Hepatocyte (in vitro differentiated cells): ENCODE measurements around the gene BAG3.

Experiments
- CTCF ChIP-seq: fragments of 200-600 bp; sonication (generic); IDR thresholded peaks from 2 replicates; pipeline ENCODE4 v1.5.1; 2016; ENCODE audit warnings: antibody characterized with exemption, mild to moderate bottlenecking; ENCODE audit not compliant: poor library complexity
- EZH2 ChIP-seq: fragments of 200-600 bp; sonication (generic); IDR thresholded peaks from 2 replicates; pipeline ENCODE4 v1.6.1; 2016; ENCODE audit warnings: antibody characterized with exemption, mild to moderate bottlenecking, borderline replicate concordance
- EZH2phosphoT487 ChIP-seq: fragments of 200-600 bp; sonication (generic); IDR thresholded peaks from one replicate; pipeline ENCODE4 v1.6.1; 2018; ENCODE audit warnings: antibody characterized with exemption, mild to moderate bottlenecking, low read depth, moderate library complexity; ENCODE audit not compliant: unreplicated experiment, severe bottlenecking

GRCh38 chr10:119604468-119604867 is 46.7 kb upstream of the BAG3 start:
- no peak for TF ChIP-seq CTCF
- no peak for TF ChIP-seq EZH2
- no peak for TF ChIP-seq EZH2phosphoT487
